GM21723 (cell line): ENCODE measurements around the gene ADCY2.
A peak's percentile ranks its signal among the peaks of the same experiment; 100 is the strongest.

Experiments used
- ATAC-seq: cut with Tn5 transposase; IDR thresholded peaks from one replicate; pipeline ENCODE4 v1.9.1; 2021; ENCODE audit warnings: mild to moderate bottlenecking, moderate library complexity; ENCODE audit not compliant: unreplicated experiment

ADCY2 gene

GRCh38 chr5:7770436-7770835 is 374.5 kb downstream of the ADCY2 start:
- ATAC-seq, result no peak

GRCh38 chr5:7772141-7772540 is 376.2 kb downstream of the ADCY2 start:
- ATAC-seq, result no peak

GRCh38 chr5:7773178-7773577 is 377.2 kb downstream of the ADCY2 start:
- ATAC-seq, result no peak

- ATAC-seq, result no peak
Measured at GRCh38 chr5:7776442-7776841, 380.5 kb downstream of the ADCY2 start.

- peak; percentile 64 for ATAC-seq
Measured at GRCh38 chr5:7779019-7780005, 383.4 kb downstream of the ADCY2 start.

- ATAC-seq, result no peak
Measured at GRCh38 chr5:7781899-7782298, 386.0 kb downstream of the ADCY2 start.

- no peak for ATAC-seq
Measured at GRCh38 chr5:7784683-7785380, 388.9 kb downstream of the ADCY2 start.

GRCh38 chr5:7787770-7788169 is 391.8 kb downstream of the ADCY2 start:
- no peak for ATAC-seq

- ATAC-seq, result no peak
Measured at GRCh38 chr5:7789567-7789966, 393.6 kb downstream of the ADCY2 start.

- peak; percentile 35 for ATAC-seq
Measured at GRCh38 chr5:7793895-7794294, 398.0 kb downstream of the ADCY2 start.

- ATAC-seq, result peak; percentile 88
Measured at GRCh38 chr5:7794311-7794710, 398.4 kb downstream of the ADCY2 start.

- ATAC-seq, result peak; percentile 63
Measured at GRCh38 chr5:7794823-7795222, 398.9 kb downstream of the ADCY2 start.

GRCh38 chr5:7795306-7795705 is 399.4 kb downstream of the ADCY2 start:
- no peak for ATAC-seq

GRCh38 chr5:7801891-7802614 is 406.1 kb downstream of the ADCY2 start:
- ATAC-seq, result no peak

- ATAC-seq, result no peak
Measured at GRCh38 chr5:7802855-7803254, 406.9 kb downstream of the ADCY2 start.

- ATAC-seq, result no peak
Measured at GRCh38 chr5:7803937-7804336, 408.0 kb downstream of the ADCY2 start.

- ATAC-seq, result no peak
Measured at GRCh38 chr5:7805379-7805778, 409.4 kb downstream of the ADCY2 start.

- no peak for ATAC-seq
Measured at GRCh38 chr5:7808998-7809397, 413.1 kb downstream of the ADCY2 start.

- no peak for ATAC-seq
Measured at GRCh38 chr5:7811715-7812114, 415.8 kb downstream of the ADCY2 start.

GRCh38 chr5:7813007-7813406 is 417.1 kb downstream of the ADCY2 start:
- ATAC-seq, result no peak

- no peak for ATAC-seq
Measured at GRCh38 chr5:7813576-7813975, 417.6 kb downstream of the ADCY2 start.
